DMS153 treated with DMSO at 0.1 percent for 48 hours (cell line): Measurements from ENCODE around the gene APBB3.

Experiments used
- DNase-seq: peaks from one replicate; lab custom pipeline; 2025; ENCODE audit not compliant: unreplicated experiment; lab: John Stamatoyannopoulos, UW

The APBB3 gene

DNA sequence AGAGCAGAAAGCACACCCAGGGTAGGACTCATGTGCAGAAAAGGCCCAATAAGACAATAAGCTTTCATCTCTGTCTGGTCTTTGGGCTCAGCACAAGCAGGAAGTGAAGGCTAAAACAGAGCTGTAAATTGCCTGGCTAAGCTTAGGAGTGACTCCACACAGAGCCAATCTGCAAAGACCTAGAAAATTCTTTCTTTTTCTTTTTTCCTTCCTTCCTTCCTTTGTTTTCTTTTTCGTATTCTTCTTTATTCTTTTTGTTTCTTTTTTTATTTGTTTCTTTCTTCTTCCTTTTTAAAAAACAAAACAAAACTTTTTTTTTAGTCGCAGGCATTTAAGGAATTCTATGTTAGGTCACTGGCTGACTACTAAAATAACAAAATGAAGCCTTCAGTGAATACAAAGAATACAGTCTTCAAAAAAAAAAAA lies 12.4 kb upstream of the APBB3 start:
- no peak for DNase-seq

DNA sequence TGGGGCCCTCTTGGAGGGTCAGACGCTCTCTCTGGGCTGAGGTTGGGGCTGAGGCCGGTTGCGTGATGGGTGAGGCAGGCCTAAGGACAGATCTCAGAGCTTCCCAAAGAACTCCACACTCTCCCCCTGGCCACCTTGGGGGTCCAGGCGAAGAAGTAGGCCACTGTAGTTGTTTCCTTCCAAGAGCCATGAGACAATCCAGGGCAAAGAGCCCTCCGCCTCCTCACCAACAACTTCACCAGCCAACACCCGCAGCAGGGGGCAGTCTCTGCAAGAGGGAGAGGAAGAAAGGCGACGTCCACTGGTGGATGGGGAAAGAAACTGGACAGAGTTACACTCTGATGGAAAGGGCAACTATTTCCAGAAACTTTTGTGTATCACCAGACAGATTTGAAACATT lies 10.9 kb upstream of the APBB3 start:
- DNase-seq = no peak

DNA sequence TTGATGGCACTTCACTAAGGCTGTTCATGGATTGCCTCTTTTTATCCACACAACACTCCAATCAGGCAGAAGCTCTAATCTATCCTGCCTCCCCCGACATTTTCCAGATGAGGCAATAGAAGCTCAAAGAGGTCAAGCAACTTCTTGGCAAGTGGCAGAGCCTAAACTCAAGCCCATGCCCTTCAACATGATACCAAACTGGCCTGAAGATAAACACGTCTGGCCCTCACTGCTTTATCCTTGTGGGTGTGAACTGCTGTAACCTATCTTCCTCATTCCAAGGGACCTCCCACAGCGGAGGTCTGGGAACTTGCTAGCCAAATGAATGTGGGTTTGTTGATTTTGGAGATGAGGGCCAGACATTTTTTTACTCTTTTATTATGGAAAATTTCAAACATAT lies 9.8 kb upstream of the APBB3 start:
- DNase-seq = no peak

DNA sequence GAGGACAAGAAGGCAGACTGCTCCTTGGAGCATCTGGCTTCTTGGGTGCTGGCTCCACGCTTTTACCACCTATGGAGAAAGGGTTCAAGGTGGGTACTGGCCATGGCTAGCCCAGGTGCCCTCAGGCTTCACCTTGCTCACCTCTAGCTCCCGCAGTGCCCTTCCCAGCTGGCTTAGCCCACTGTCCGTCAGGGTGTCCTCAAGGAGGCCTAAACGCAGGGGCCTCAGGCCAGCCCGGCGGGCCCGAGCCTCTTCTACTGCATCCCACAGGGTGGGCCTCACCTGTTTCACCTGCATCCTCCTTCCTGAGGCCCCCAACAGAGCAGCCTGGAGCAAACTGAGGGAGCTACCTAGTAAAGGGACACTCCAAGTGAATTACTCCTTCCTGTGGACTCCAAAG lies 9.3 kb upstream of the APBB3 start:
- DNase-seq = no peak

DNA sequence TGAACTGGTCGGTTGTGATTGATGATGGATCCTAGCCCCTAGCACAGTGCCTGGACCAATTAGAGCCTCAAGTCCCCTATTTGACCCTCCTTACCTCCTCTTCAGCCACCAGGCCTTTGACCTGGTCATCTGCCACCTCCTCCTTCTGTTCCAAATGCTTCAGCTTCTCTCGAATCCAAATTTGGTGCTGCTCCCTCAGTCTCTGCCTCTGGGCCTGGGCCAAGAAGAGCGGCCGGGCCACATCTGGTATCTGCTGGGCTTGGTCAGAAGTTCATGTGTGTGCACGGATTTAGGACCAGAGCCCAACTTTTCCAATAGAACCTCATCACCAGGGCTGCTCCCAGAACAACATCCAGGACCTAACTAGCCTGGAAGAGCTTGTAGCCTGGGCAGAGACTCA lies 6.7 kb upstream of the APBB3 start:
- DNase-seq = no peak

DNA sequence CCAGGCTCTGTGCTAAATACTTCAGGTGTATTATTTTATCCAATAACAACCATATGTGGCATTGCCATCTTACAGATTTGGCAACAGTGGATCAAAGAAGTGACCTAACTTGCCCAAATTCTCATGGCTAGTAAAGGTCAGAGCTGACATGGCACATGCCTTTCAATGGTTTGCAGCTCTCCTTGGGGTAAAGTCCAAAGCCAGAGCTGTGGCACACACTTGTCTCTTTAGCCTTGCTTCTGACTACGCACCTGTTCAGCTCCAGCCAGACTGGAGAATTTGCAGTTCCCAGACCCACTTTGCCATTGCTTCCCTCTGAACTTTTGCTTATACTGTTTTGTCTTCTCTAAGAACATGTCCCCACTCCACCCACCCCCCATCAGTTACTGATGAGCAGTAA lies 6.1 kb upstream of the APBB3 start:
- no peak for DNase-seq

DNA sequence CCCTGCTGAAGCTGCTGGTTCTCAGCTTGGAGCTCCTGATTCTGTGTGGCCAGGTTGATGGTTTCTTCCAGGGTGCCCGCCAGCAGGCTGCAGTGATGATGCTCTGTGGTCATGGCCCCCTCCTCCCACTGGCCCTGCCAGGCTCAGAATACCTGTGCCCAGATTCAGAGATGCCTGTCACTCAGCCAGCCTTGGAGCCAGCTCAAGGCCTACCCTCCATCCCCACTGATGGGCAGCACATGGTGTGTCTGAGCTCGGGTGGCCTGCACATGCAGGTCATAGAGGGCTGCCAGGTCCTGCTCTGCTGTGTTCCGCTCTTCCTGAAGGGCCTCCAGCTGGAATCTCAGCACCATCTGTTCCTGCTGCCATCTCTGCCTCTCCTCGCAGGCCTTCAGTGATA lies 5.7 kb upstream of the APBB3 start:
- no peak for DNase-seq

DNA sequence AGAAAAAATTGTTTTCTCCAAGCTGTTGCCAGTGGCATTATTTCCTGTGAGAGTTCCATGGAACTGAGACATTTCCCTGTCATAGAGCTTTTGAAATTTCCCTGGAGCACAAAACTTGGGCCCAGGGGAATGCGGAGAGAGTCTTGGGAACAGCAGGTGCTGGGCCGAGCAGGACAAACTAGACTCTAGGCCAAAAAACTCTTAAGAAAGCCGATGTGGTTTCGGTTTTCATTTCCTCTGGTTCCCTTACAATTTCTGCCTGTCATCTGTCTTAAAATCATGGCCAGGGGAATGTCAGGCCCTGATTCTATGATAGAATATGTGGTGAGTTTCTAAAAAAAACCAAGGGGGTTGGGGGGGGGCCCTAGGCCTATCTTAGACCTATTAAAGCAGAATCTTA lies 4.8 kb upstream of the APBB3 start:
- no peak for DNase-seq

DNA sequence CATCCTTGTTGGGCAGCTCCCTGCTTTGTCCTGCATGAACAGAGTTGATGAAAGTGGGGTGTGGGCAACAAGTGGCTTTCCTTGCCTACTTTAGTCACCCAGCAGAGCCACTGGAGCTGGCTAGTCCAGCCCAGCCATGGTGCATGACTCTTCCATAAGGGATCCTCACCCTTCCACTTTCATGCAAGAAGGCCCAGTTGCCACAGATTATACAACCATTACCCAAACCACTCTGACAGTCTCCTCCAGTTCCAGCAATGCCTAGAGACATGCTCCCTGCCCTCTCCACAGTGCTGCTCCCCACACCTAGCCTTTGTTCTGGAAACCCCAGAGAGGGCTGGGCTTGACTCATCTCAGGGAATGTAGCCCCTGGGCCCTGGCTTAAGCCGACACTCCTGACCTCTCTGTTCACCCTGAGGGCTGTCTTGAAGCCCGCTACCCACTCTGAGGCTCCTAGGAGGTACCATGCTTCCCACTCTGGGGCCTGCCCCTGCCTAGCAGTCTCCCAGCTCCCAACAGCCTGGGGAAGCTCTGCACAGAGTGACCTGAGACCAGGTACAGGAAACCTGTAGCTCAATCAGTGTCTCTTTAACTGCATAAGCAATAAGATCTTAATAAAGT lies 4.2 kb upstream of the APBB3 start:
- DNase-seq = no peak

DNA sequence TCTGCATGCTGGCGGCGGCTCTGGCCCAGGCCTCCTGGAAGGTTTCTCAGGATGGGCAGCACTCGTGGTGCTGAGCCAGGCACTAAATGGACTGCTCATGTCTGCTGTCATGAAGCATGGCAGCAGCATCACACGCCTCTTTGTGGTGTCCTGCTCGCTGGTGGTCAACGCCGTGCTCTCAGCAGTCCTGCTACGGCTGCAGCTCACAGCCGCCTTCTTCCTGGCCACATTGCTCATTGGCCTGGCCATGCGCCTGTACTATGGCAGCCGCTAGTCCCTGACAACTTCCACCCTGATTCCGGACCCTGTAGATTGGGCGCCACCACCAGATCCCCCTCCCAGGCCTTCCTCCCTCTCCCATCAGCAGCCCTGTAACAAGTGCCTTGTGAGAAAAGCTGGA lies 3.5 kb upstream of the APBB3 start:
- DNase-seq = no peak

DNA sequence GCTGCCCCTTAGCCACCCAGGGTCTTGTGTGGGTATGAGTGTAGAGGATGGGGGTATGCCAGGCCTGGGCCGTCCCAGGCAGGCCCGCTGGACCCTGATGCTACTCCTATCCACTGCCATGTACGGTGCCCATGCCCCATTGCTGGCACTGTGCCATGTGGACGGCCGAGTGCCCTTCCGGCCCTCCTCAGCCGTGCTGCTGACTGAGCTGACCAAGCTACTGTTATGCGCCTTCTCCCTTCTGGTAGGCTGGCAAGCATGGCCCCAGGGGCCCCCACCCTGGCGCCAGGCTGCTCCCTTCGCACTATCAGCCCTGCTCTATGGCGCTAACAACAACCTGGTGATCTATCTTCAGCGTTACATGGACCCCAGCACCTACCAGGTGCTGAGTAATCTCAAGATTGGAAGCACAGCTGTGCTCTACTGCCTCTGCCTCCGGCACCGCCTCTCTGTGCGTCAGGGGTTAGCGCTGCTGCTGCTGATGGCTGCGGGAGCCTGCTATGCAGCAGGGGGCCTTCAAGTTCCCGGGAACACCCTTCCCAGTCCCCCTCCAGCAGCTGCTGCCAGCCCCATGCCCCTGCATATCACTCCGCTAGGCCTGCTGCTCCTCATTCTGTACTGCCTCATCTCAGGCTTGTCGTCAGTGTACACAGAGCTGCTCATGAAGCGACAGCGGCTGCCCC lies 2.9 kb upstream of the APBB3 start:
- no peak for DNase-seq

DNA sequence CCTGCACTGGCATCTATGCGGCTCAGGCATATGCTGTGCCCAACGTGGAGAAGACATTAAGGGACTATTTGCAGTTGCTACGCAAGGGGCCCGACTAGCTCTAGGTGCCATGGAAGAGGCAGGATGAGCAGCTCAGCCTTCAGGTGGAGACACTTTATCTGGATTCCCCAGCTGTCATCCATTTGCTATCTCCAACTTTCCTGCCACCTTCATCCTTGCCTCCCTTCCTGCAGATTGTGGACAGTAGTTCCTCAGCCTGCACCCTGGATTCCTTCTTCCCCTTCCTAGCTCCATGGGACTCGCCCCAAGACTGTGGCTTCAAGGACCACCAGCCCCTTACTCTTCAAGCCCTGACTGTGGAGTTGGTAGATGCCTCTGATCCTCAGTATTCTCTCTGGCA lies 2.3 kb upstream of the APBB3 start:
- no peak for DNase-seq

DNA sequence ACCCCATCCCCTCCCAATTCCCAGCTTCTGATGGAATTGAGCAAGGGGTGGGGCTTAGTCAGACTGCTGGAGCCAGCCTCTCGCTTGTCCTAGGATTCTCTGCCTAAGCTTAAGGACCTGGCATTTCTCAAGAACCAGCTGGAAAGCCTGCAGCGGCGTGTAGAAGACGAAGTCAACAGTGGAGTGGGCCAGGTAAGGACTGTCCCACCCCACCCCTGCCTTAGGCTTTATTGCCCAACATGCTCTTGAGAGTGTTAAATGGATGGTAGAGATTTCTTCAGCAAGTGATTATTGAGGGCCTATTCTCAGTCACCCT lies 1.3 kb upstream of the APBB3 start:
- DNase-seq = no peak

DNA sequence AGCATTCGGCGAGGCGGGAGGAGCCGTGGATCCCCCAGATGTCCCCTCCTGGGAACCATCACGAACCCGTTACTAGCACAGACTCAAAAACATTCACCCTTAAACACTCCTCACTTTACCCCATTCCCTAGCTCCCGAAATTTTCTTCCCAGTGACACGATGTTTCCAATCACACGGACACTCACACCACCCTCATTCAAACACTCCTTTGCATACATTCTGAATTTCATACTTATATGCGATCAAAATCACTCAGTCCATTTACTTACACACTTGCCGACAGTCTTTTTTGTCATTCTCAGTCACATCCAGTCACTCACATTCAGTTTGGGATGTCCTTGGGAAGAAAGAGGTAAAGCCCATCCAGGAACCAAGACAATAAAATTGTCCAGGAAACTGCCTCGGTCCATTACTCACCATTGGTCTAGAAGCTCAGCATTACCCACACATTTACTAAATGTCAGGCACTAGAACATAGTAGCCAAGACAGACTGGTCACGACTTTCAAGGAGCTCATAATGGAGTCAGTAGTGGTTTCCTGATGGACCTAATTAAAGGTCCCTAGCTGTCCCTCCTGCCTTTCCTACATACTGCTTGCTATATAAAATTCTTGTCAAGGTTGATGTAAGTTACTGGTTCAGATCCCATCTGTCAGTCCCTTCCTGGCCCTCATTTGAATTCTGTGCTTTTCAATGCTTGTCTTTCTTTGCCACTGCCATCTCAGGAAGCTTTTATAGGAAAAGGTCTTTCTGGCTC lies 804 bp upstream of the APBB3 start:
- no peak for DNase-seq

DNA sequence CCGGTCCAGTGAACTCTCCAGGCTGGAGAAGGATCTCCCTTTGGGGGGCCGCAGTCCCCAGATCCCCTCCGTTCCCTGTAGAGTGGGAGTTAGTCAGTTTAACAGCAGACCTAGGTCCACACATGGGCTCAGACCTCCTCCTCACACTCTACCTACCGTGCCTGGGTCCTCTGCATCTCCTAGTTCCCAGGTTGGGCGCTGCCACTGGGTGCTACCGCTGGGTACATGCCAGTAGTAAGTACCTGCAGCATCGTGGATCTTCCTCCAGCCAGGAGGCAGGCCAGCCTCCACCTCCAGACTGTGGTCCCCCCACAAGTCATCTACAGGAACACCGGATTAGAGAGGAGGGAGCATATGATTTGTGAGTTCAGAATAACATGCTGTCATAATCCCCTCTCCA lies 802 bp downstream of the APBB3 start:
- no peak for DNase-seq

DNA sequence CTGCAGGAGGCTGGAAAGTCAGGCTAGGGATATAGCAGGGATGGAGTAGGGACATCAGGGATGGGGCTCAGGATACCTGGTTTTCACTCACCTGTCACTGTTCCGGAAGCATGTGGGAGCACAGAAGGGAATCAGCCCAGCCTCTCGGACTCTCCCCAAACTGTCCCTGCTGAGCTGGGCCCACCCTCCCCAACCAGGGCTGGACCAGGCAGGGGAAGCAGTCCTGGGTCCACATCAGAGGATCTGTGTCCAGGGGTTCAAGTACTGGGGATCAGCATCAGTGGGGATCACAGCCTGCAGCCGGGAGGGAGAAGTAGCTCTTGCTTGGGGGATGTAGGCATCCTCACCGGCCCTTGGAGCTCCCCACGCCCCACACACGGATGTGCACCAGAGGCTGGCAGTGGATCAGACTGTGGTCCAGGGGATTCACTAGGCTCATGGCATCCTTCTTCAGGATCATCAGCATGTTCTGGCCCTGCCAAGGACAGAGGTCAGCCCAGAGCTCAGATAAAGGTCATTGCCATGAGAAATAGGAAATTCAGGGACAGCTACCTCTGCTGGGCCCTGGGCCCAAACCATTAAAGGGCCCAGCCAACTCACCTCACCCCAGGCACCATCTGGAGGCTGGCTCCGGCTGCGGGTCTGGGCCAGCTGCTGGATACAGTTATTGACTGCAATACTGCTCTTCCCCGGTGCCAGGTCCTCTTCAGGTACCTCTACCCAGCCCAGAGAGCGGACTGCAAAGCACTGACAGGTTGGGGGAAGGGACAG lies 2.5 kb downstream of the APBB3 start:
- DNase-seq = no peak

DNA sequence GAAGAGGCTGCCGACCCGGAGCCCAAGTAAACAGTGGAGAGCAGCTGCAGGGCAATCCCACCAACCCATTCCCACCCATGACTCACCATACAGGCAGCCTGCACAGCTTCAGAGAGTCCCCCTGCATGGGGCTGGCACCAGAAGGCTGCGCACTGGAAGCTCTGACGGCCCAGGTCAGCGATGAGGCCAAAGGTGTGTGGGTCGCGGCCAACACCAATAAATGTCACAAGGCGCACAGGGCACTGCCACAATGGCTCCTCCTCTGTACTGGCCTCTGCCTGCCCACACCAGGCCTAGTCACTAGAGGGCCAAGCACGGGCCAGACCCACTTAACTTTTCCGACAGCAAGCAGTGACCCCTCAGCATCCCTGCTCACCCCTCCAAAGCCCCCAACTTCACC lies 4.2 kb downstream of the APBB3 start:
- no peak for DNase-seq

DNA sequence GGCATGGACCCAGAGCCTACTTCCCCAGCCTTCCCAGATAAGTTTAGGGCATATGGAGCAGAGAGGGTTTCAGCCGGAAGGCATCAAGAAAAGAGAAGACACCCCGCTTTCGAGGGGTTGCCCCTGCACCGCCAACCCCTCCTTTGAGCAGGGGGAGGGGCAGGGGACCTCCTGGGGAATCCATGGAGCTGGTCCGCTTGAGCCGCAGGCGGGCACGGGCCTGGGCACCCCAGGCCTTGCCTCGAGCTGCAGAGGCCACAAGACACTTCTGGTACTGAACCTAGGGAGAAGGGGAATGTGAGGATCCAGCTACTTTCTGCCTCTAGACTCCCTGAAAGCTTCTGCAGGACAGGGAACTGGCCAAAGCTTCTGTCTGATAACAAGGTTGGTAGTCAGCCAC lies 5.9 kb downstream of the APBB3 start:
- no peak for DNase-seq

DNA sequence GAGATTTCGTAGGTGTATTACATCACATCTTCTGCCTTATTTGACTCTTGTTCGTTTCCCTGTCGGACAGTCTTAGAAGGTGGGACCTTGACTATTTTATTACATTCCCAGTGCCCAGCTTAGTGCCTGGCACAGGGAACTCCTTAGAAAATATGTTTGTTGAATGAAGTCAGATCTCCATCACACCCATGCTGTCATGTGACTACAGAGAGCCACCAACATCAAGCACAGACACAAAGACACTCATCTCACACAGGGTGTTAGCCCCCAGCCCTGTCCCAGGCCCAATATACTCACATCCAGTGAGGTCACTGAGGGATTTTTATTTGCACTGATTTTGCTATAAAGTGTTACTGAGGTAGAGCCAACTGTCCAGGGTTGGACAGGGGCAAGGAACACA lies 6.4 kb downstream of the APBB3 start:
- no peak for DNase-seq

DNA sequence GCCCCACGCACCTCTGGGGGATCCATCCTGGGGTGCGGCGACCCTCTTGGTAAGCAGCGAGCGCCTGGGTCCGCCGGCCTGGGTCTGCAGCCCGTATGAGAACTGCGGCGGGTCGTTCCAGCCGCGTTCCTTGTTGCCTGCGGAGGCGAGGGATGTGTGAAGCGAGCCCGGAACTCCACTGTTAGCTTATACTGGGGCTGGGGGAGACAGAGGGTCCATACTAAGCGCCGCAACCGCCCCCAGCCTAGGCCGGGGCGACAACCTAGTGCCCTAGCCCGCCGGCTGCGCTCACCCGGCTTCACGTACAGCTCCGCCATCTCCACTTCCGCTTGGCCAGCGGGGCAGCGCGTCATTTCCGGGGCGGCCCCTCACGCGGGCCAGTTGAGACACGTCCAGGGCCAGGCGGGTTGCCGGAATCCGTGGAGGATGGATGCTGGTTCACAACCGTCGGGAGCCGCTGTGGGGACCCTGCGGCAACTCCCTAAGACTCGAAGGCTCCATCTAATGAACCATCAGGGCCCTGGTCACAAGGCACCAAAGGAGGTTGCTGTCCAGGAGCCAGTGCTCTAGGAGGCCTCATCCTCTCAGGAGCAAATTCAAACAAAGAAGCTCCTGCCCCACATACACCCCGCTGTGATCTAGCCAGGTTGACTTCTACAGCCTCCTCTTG lies 7.1 kb downstream of the APBB3 start, which contains the start of gene SRA1:
Gene SRA1 (minus strand): TSS at position 338 of the 670 bp plus-strand sequence. CDS start 21 bp downstream, at position 317.
- peak; percentile 42 for DNase-seq

DNA sequence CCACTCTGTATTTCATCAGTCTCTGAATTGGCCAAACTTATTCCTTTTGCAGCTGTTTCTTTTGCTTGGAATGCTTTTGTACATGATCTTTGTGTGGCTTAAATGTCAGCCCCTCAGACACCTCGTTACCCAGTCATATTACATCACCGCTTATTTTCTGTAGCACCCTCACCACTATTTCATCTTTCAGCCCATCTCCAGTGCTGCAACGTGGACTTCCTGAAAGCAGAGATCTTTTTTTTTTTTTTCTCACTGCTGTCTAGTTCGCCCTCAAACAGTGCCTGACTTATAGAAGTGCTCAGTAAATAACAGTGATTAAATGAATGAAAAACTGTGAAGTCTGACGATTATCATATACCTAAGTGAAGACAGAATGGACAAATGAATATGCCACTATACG lies 8.0 kb downstream of the APBB3 start:
- DNase-seq = no peak
